GM12878 (cell line): Measurements from ENCODE around the gene NSL1. TPM values are rescaled to one million over a fixed set of nuclear protein-coding genes. Genes with fewer than 3 reads are reported as not detected.

Experiments used
- ATAC-seq: fragments of 200-7000 bp; cut with Tn5 transposase; 3 replicates; pipeline ENCODE4 v1.9.1; 2020; ENCODE audit warnings: mild to moderate bottlenecking, moderate library complexity
- BruUV-seq: library from RNA; stranded (reverse); fragments of 400-500 nt; replicated peaks from 2 replicates; lab custom pipeline; 2021; lab: Mats Ljungman, UMichigan
- CTCF ChIA-PET: fragments of 300-600 bp; sonication (Branson Sonifier 250); formaldehyde crosslinking; extraction: SDS; loops from one replicate; lab custom pipeline; 2021; ENCODE audit warnings: inconsistent platforms; lab: Yijun Ruan, JAX
- POLR2A ChIA-PET: fragments of 350-600 bp; formaldehyde crosslinking; extraction: SDS; loops from one replicate; lab custom pipeline; 2021; ENCODE audit warnings: inconsistent platforms; lab: Charles Lee
- RAD21 ChIA-PET: fragments of 300-600 bp; sonication (Branson Sonifier 250); formaldehyde crosslinking; loops from one replicate; lab custom pipeline; 2023; ENCODE audit warnings: antibody characterized with exemption; ENCODE audit not compliant: unreplicated experiment; lab: Charles Lee
- SMC1A ChIA-PET: fragments of 300-600 bp; sonication (Branson Sonifier 250); formaldehyde crosslinking; loops from one replicate; lab custom pipeline; 2023; ENCODE audit not compliant: unreplicated experiment, uncharacterized antibody; lab: Charles Lee
- DNase-seq: peaks from one replicate; pipeline ENCODE4 v3.0.0-alpha.2; 2011; ENCODE audit warnings: low read depth, low spot score
- FAIRE-seq: peaks from 3 replicates; lab custom pipeline; 2011; peaks lifted over from hg19 to GRCh38; lab: Jason Lieb, UNC
- H2AFZ ChIP-seq: 2 replicates; pipeline ENCODE4 v1.6.0; 2011; ENCODE audit warnings: low read depth, low read length, control low read depth; ENCODE audit not compliant: control insufficient read depth
- H3K27ac ChIP-seq: 2 replicates; pipeline ENCODE4 v1.5.1; 2011; ENCODE audit warnings: control low read depth; ENCODE audit not compliant: control insufficient read depth, insufficient read depth
- H3K27me3 ChIP-seq, 2 experiments: replicated peaks in 1 of 2; 2 replicates each; pipeline versions ENCODE4 v1.6.0 to v1.6.1; 2011; ENCODE audit warnings: low read length in 1 of 2; ENCODE audit not compliant: control insufficient read depth in 2 of 2, insufficient read depth in 2 of 2
- H3K36me3 ChIP-seq, 2 experiments: 2 replicates each; pipeline ENCODE4 v1.5.1; 2011; ENCODE audit warnings: low read length in 1 of 2; ENCODE audit not compliant: control insufficient read depth in 2 of 2, insufficient read depth in 2 of 2
- H3K4me1 ChIP-seq: 2 replicates; pipeline ENCODE4 v1.6.1; 2011; ENCODE audit warnings: mild to moderate bottlenecking, low read length, moderate library complexity, mixed read lengths; ENCODE audit not compliant: control insufficient read depth, insufficient read depth
- H3K4me2 ChIP-seq: 2 replicates; pipeline ENCODE4 v1.6.0; 2011; ENCODE audit warnings: control low read depth; ENCODE audit not compliant: control insufficient read depth, insufficient read depth
- H3K4me3 ChIP-seq: fragments of 200-600 bp; sonication (generic); 2 replicates; pipeline ENCODE4 v1.5.1; 2016
- H3K79me2 ChIP-seq: 2 replicates; pipeline ENCODE4 v1.6.0; 2011; ENCODE audit warnings: low read length; ENCODE audit not compliant: control insufficient read depth, insufficient read depth
- H3K9ac ChIP-seq: 2 replicates; pipeline ENCODE4 v1.8.0; 2011; ENCODE audit warnings: low read length, control low read depth, mixed read lengths; ENCODE audit not compliant: control insufficient read depth, insufficient read depth
- H3K9me3 ChIP-seq: replicated peaks from 3 replicates; pipeline ENCODE4 v1.5.1; 2011; ENCODE audit warnings: mild to moderate bottlenecking, low read length; ENCODE audit not compliant: control insufficient read depth, insufficient read depth
- H4K20me1 ChIP-seq: 2 replicates; pipeline ENCODE4 v1.6.0; 2011; ENCODE audit not compliant: control insufficient read depth, insufficient read depth
- BMI1 ChIP-seq: fragments of 450-650 bp; IDR thresholded peaks from 2 replicates; pipeline ENCODE4 v1.6.1; 2016; ENCODE audit warnings: mild to moderate bottlenecking, moderate library complexity, borderline replicate concordance
- HDAC2 ChIP-seq: fragments of 200-600 bp; sonication (generic); IDR thresholded peaks from 2 replicates; pipeline ENCODE4 v1.6.1; 2017
- KLF5 ChIP-seq: fragments of 450-650 bp; IDR thresholded peaks from 2 replicates; pipeline ENCODE4 v1.6.1; 2014; ENCODE audit warnings: mild to moderate bottlenecking; ENCODE audit not compliant: partially characterized antibody
- LARP7 ChIP-seq: fragments of 450-650 bp; IDR thresholded peaks from 2 replicates; pipeline ENCODE4 v1.6.1; 2017; ENCODE audit warnings: mild to moderate bottlenecking
- MYB ChIP-seq: fragments of 150-350 bp; IDR thresholded peaks from 2 replicates; pipeline ENCODE4 v1.6.1; 2014; ENCODE audit warnings: mild to moderate bottlenecking, low read depth, low read length, borderline replicate concordance
- NFXL1 ChIP-seq: fragments of 450-650 bp; IDR thresholded peaks from 2 replicates; pipeline ENCODE4 v1.6.1; 2017; ENCODE audit warnings: antibody characterized with exemption, mild to moderate bottlenecking, borderline replicate concordance
- NR2C2 ChIP-seq: IDR thresholded peaks from 2 replicates; pipeline ENCODE4 v1.6.1; 2011; ENCODE audit warnings: borderline replicate concordance, low read depth; ENCODE audit not compliant: control insufficient read depth, insufficient read length
- PAX5 ChIP-seq: IDR thresholded peaks from 2 replicates; pipeline ENCODE4 v1.6.1; 2011; ENCODE audit warnings: low read depth, low read length, borderline replicate concordance
- SP1 ChIP-seq: IDR thresholded peaks from one replicate; pipeline ENCODE4 v1.6.1; 2011; ENCODE audit warnings: low read depth, low read length
- TCF7 ChIP-seq: IDR thresholded peaks from 2 replicates; pipeline ENCODE4 v1.6.1; 2014; ENCODE audit warnings: antibody characterized with exemption, borderline replicate concordance
- WRNIP1 ChIP-seq: IDR thresholded peaks from 2 replicates; pipeline ENCODE4 v1.6.1; 2011; ENCODE audit warnings: low read depth, low read length, improper control_type of control experiment, borderline replicate concordance
- WGBS: methylation state at CpG from one replicate; pipeline ENCODE4 v1.1.6; 2016; ENCODE audit warnings: low lambda C conversion rate; ENCODE audit not compliant: insufficient replicate concordance, insufficient coverage; ENCODE audit errors: missing lambda C conversion rate; 5-methylcytosine and 5-hydroxymethylcytosine counted together
- in situ Hi-C: fragments of 300-500 bp; cut with MboI; formaldehyde crosslinking; loops from 9 replicates; pipeline ENCODE4 v1.14.3; 2018; ENCODE audit warnings: mixed read lengths
- intact Hi-C: fragments of 100-400 bp; cut with micrococcal nuclease; formaldehyde crosslinking; loops from one replicate; pipeline ENCODE4 v1.14.2; 2022; ENCODE audit not compliant: unreplicated experiment
- polyA plus RNA-seq, 11 experiments: library from polyadenylated mRNA; depleted of rRNA in 4 of 11; unstranded in 6 of 11; stranded (reverse) in 5 of 11; fragments of >200 nt; fragmentation: Nextera tagmentation in 4 of 11; fragmentation: Illumina TruSeq in 1 of 11; extraction: Ambion mirVana in 4 of 11; extraction: Trizol in 1 of 11; gene quantifications; 1 replicate in 1 of 11; 2 replicates in 10 of 11; pipeline versions ENCODE4 v1.2.1 to v1.2.3, GENCODE V29; 2011 to 2016; ENCODE audit warnings: inconsistent platforms in 2 of 11, missing spikeins in 2 of 11, low read depth in 1 of 11
- total RNA-seq, 4 experiments: library from RNA; depleted of rRNA in 3 of 4; stranded (reverse); fragments of >200 nt in 3 of 4; fragmentation: Illumina TruSeq in 1 of 4; extraction: Trizol in 1 of 4; gene quantifications; 2 replicates each; pipeline versions ENCODE4 v1.2.1 to v1.2.3, GENCODE V29; 2013 to 2021
- TF ChIP-seq, protein P1 (sequence below): fragments of 450-650 bp; IDR thresholded peaks from 2 replicates; pipeline ENCODE4 v1.6.1; 2017; ENCODE audit warnings: mild to moderate bottlenecking, low read depth, inconsistent platforms; ENCODE audit not compliant: poor library complexity, severe bottlenecking
- TF ChIP-seq, protein P2 (sequence below): fragments of 450-650 bp; IDR thresholded peaks from 2 replicates; pipeline ENCODE4 v1.6.1; 2017; ENCODE audit warnings: mild to moderate bottlenecking

The NSL1 gene
- total and polyA plus RNA-seq, 10 of the 15 experiments (the other 5 are each of a cell fraction or from before 2014, with no cell fraction given) = 36.7 to 74.2 (median 46.4) TPM

GRCh38 chr1:212684521-212685090 is 107.0 kb downstream of the NSL1 start:
- DNase-seq (no peak), FAIRE-seq (no peak), ATAC-seq (no peak)
- Histone ChIP-seq H3K9ac (no peak overlapping the region), H3K9me3 (no peaks in the 10 kb centered on the region), H3K4me3 (no peak overlapping the region), H4K20me1 (no peaks in the 10 kb centered on the region), H3K36me3 (no peaks in the 10 kb centered on the region; a peak in 1 of 4 replicates), H3K27ac (no peak overlapping the region), H3K4me1 (peaks cover 50% of the 10 kb centered on the region), H3K4me2 (peak overlapping the region; percentile 77; the same call in 1 of the 2 replicates), H3K27me3 (no peaks in the 10 kb centered on the region), H2AFZ (no peak overlapping the region), H3K79me2 (no peaks in the 10 kb centered on the region)
- BruUV-seq = no TSS peak
- RAD21 ChIA-PET = interaction anchor here (0.8 to 1.6 kb wide), 6 partner anchors 13 to 208 kb away, joined by 3 to 7 read pairs (median 6); no protein-coding TSS in a partner anchor
- no peak for TF ChIP-seq LARP7
- no peak for TF ChIP-seq WRNIP1
- TF ChIP-seq TCF7 = no peak
- TF ChIP-seq NFXL1 = no peak
- no peak for TF ChIP-seq HDAC2
- TF ChIP-seq SP1 = no peak
- no peak for TF ChIP-seq NR2C2
- no peak for TF ChIP-seq BMI1
- no peak for TF ChIP-seq MYB
- TF ChIP-seq PAX5 = no peak
- TF ChIP-seq KLF5 = no peak
- TF ChIP-seq, protein P1, sequence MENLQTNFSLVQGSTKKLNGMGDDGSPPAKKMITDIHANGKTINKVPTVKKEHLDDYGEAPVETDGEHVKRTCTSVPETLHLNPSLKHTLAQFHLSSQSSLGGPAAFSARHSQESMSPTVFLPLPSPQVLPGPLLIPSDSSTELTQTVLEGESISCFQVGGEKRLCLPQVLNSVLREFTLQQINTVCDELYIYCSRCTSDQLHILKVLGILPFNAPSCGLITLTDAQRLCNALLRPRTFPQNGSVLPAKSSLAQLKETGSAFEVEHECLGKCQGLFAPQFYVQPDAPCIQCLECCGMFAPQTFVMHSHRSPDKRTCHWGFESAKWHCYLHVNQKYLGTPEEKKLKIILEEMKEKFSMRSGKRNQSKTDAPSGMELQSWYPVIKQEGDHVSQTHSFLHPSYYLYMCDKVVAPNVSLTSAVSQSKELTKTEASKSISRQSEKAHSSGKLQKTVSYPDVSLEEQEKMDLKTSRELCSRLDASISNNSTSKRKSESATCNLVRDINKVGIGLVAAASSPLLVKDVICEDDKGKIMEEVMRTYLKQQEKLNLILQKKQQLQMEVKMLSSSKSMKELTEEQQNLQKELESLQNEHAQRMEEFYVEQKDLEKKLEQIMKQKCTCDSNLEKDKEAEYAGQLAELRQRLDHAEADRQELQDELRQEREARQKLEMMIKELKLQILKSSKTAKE = no peak
- TF ChIP-seq, protein P2, sequence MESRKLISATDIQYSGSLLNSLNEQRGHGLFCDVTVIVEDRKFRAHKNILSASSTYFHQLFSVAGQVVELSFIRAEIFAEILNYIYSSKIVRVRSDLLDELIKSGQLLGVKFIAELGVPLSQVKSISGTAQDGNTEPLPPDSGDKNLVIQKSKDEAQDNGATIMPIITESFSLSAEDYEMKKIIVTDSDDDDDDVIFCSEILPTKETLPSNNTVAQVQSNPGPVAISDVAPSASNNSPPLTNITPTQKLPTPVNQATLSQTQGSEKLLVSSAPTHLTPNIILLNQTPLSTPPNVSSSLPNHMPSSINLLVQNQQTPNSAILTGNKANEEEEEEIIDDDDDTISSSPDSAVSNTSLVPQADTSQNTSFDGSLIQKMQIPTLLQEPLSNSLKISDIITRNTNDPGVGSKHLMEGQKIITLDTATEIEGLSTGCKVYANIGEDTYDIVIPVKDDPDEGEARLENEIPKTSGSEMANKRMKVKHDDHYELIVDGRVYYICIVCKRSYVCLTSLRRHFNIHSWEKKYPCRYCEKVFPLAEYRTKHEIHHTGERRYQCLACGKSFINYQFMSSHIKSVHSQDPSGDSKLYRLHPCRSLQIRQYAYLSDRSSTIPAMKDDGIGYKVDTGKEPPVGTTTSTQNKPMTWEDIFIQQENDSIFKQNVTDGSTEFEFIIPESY = no peak
- 98% methylated on average over 11 of the region's 11 CpGs for WGBS
- CTCF ChIA-PET = interaction anchor here (0.6 to 1.9 kb wide), 7 partner anchors 8 to 145 kb away, joined by 3 to 13 read pairs (median 6); partner anchors contain the start of gene BATF3
- intact Hi-C loops (no loop called here), in situ Hi-C loops (no loop called here)
- SMC1A ChIA-PET = interaction anchor here (1.0 to 2.1 kb wide), 7 partner anchors 9 to 108 kb away, joined by 4 to 12 read pairs (median 6); partner anchors contain the start of gene BATF3
- POLR2A ChIA-PET = no interaction called here
